HPDE6-E6E7 (cell line): ENCODE measurements around the gene MAB21L2.

Experiments used
- DNase-seq: peaks from one replicate; pipeline ENCODE4 v3.0.0; 2011; ENCODE audit warnings: missing footprints; ENCODE audit errors: extremely low spot score

MAB21L2 gene

GRCh38 chr4:150609131-150609530 is 27.2 kb downstream of the MAB21L2 start:
- no peak for DNase-seq

GRCh38 chr4:150619042-150619441 is 37.1 kb downstream of the MAB21L2 start:
- no peak for DNase-seq

DNA sequence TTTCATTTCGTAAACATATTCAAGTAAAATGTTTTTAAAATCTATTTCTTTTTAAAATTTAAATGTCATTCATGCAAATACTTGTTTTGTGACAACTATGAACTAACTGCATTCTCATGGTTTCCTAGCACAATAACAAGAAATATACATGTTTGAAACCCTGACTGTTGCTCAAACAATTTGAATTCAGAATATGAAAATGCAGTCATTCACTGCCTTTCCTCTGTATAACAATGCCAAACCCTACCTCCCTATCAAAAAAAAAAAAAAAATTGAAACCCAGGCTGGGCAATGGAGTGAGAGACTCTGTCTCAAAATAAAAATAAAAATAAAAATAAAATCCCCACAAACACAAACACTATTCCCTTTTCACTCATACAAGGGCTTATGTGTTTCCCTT is 42.1 kb downstream of the MAB21L2 start:
- DNase-seq, result no peak

DNA sequence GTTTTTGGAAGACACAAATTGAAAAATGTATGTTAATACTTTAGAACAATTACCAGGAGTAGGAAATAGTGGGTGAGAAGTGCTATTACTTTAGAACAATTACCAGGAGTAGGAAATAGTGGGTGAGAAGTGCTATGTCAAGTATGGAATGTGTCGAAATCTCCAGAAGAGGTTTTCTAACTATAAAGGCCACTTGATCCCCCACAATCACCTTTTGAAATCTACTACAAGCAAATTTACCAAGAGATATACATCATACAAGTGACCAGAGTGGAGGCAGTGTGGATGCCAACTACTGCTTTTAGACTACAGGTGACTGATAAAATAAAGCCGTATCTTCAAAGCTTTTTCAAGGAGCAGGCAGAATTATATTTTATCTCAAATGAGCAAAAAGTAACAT is 43.1 kb downstream of the MAB21L2 start:
- no peak for DNase-seq

DNA sequence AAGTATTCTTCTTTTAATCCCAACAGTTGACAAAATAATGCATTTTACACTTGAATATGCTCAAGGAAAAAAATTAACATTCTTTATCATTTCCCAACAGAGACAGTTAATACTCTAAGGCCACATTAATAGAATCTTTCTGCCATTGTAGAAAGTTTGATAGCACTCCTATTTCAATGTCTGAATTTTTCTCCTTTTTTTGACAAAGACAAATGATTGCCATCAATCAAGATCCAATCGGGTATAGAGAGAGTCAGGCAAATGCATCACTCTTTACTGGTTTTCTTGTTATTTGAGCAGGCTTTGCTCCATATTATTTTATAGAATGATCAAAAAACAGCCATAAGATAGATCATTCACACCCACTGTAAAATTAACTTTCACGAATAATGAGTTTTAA is 46.1 kb downstream of the MAB21L2 start:
- no peak for DNase-seq

DNA sequence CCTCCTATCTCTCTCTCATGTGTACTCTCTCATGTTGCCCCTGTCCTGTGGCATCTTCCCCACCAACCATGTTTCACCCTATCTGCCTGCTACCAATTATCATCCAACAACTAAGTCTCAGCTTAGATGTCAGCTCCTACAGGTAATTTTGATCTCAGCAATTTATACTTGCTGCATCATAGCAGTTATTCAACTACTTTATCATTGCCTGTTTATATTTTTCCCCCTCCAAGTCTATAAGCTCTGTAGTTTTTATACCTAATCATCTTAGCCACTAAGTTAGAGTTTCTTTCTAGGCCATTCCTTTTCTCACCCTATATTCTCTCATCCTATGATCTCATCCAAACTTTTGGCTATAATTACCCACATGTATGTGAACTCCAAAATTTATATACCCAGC is 50.7 kb downstream of the MAB21L2 start:
- no peak for DNase-seq
